PC-3 (cell line): ENCODE data around the gene CFAP53.

Experiments used
- CTCF ChIP-seq: fragments of 300-600 bp; sonication (generic); conservative IDR thresholded peaks from 2 replicates; pipeline ENCODE4 v1.5.1; 2017; ENCODE audit warnings: antibody characterized with exemption, low read depth, mild to moderate bottlenecking, low read length
- EZH2 ChIP-seq: fragments of 300-600 bp; sonication (generic); IDR thresholded peaks from one replicate; pipeline ENCODE4 v1.6.1; 2017; ENCODE audit warnings: antibody characterized with exemption, mild to moderate bottlenecking, low read length; ENCODE audit not compliant: unreplicated experiment
- EZH2phosphoT487 ChIP-seq: fragments of 300-600 bp; sonication (generic); IDR thresholded peaks from 2 replicates; pipeline ENCODE4 v1.6.1; 2018; ENCODE audit warnings: mild to moderate bottlenecking, antibody characterized with exemption, low read length, borderline replicate concordance

- no peak for TF ChIP-seq EZH2phosphoT487
- no peak for TF ChIP-seq CTCF
- no peak for TF ChIP-seq EZH2
Observed at GRCh38 chr18:50307738-50308470, 41.6 kb upstream of the CFAP53 start.
